ENCODE measurements around the gene MYO1E.

- TF ChIP-seq CTCF (conservative IDR thresholded peaks at IDR 0.05 in 1 of 2, IDR thresholded peaks at IDR 0.05 in 1 of 2; ENCODE audit: extremely low read depth in 1 of 2, insufficient read depth in 1 of 2, low read depth in 1 of 2, low read length in 2 of 2) (no peak), EZH2 (IDR thresholded peaks at IDR 0.05; ENCODE audit: borderline replicate concordance, low read length) (no peak)
These were observed 61.5 kb downstream of the MYO1E start for GRCh38 chr15:59311195-59311594.

All from mammary epithelial cell (primary cell).